H1 (cell line): Measurements from ENCODE around the gene PDP2.

Experiments used
- CTCF ChIP-seq, 3 experiments: IDR thresholded peaks; 1 replicate in 2 of 3; 2 replicates in 1 of 3; pipeline versions ENCODE4 v1.5.1 to v1.6.1; 2011; ENCODE audit warnings: low read length in 3 of 3, mild to moderate bottlenecking in 3 of 3, inconsistent platforms in 2 of 3, low read depth in 1 of 3, moderate library complexity in 1 of 3; ENCODE audit not compliant: insufficient read depth in 1 of 3; ENCODE audit errors: control extremely low read depth in 1 of 3
- EGR1 ChIP-seq: IDR thresholded peaks from 2 replicates; pipeline ENCODE4 v1.6.1; 2011; ENCODE audit warnings: low read depth, low read length, borderline replicate concordance
- EP300 ChIP-seq, 2 experiments: IDR thresholded peaks; 1 replicate in 1 of 2; 2 replicates in 1 of 2; pipeline ENCODE4 v1.6.1; 2011 to 2012; ENCODE audit warnings: low read depth in 2 of 2, low read length in 2 of 2, mild to moderate bottlenecking in 2 of 2, borderline replicate concordance in 1 of 2, inconsistent platforms in 1 of 2, moderate library complexity in 1 of 2
- EZH2 ChIP-seq: fragments of 200-600 bp; sonication (generic); IDR thresholded peaks from 2 replicates; pipeline ENCODE4 v1.7.1; 2012; ENCODE audit warnings: low read depth, mild to moderate bottlenecking, moderate library complexity, low read length, inconsistent platforms; ENCODE audit not compliant: severe bottlenecking
- JUN ChIP-seq: IDR thresholded peaks from 2 replicates; pipeline ENCODE4 v1.6.1; 2011; ENCODE audit warnings: low read depth, mild to moderate bottlenecking, improper control_type of control experiment, low read length
- MAX ChIP-seq: IDR thresholded peaks from 2 replicates; pipeline ENCODE4 v1.6.1; 2012; ENCODE audit warnings: inconsistent platforms
- POLR2A ChIP-seq, 2 experiments: IDR thresholded peaks; 1 replicate in 1 of 2; 2 replicates in 1 of 2; pipeline ENCODE4 v1.6.1; 2011; ENCODE audit warnings: low read depth in 2 of 2, low read length in 2 of 2, mild to moderate bottlenecking in 2 of 2; ENCODE audit errors: control extremely low read depth in 1 of 2
- POLR2AphosphoS5 ChIP-seq: IDR thresholded peaks from 2 replicates; pipeline ENCODE4 v1.6.1; 2011; ENCODE audit warnings: low read depth, low read length
- RFX5 ChIP-seq: IDR thresholded peaks from 2 replicates; pipeline ENCODE4 v1.6.1; 2011; ENCODE audit warnings: low read depth, low read length, improper control_type of control experiment, borderline replicate concordance
- RXRA ChIP-seq: IDR thresholded peaks from 2 replicates; pipeline ENCODE4 v1.6.1; 2011; ENCODE audit warnings: low read depth, mild to moderate bottlenecking, low read length, moderate library complexity; ENCODE audit not compliant: insufficient read depth
- SIX5 ChIP-seq: IDR thresholded peaks from 2 replicates; pipeline ENCODE4 v1.6.1; 2011; ENCODE audit warnings: mild to moderate bottlenecking, low read depth, low read length
- SP4 ChIP-seq: IDR thresholded peaks from 2 replicates; pipeline ENCODE4 v1.6.1; 2012; ENCODE audit warnings: low read length, inconsistent platforms
- USF2 ChIP-seq: IDR thresholded peaks from 2 replicates; pipeline ENCODE4 v1.6.1; 2011; ENCODE audit warnings: low read length, improper control_type of control experiment

GRCh38 chr16:66915041-66915440 is 34.7 kb downstream of the PDP2 start:
- TF ChIP-seq EP300 (IDR thresholded peaks at IDR 0.05; ENCODE audit: borderline replicate concordance in 1 of 2, low read depth in 2 of 2, low read length in 2 of 2) (no peak), MAX (no peak), POLR2AphosphoS5 (no peak), SP4 (no peak), RFX5 (no peak), EGR1 (no peak), EZH2 (no peak), JUN (no peak), CTCF (IDR thresholded peaks at IDR 0.05; ENCODE audit: control extremely low read depth in 1 of 3, insufficient read depth in 1 of 3, low read depth in 1 of 3, low read length in 3 of 3) (no peak), USF2 (no peak), POLR2A (IDR thresholded peaks at IDR 0.05; ENCODE audit: control extremely low read depth in 1 of 2, low read depth in 2 of 2, low read length in 2 of 2) (no peak), SIX5 (no peak), RXRA (no peak)
